HUES64 (cell line): Measurements from ENCODE around the gene CHRNA5. TPM values are rescaled to one million over a fixed set of nuclear protein-coding genes. Genes with fewer than 3 reads are reported as not detected.
A peak's percentile ranks its signal among the peaks of the same experiment; 100 is the strongest.
"Not testable (repeated sequence)": the region's sequence is repeated elsewhere in the genome, so short reads cannot be mapped to it uniquely, and the experiment has no call there.

Source experiments
- H3K27ac ChIP-seq: 2 replicates; pipeline ENCODE4 v1.7.0; 2013; ENCODE audit warnings: low read depth, low read length, inconsistent platforms
- H3K27me3 ChIP-seq: 2 replicates; pipeline ENCODE4 v1.6.1; 2013; ENCODE audit warnings: mild to moderate bottlenecking, low read length; ENCODE audit not compliant: insufficient read depth
- H3K36me3 ChIP-seq: 2 replicates; pipeline ENCODE4 v1.6.1; 2013; ENCODE audit warnings: mild to moderate bottlenecking, low read length; ENCODE audit not compliant: insufficient read depth
- H3K4me1 ChIP-seq: 2 replicates; pipeline ENCODE4 v1.6.1; 2013; ENCODE audit warnings: mild to moderate bottlenecking, low read length, moderate library complexity; ENCODE audit not compliant: insufficient read depth
- H3K4me3 ChIP-seq: 2 replicates; pipeline ENCODE4 v1.5.1; 2013; ENCODE audit warnings: mild to moderate bottlenecking, low read length, moderate library complexity
- H3K9ac ChIP-seq: 2 replicates; pipeline ENCODE4 v1.6.1; 2013; ENCODE audit warnings: mild to moderate bottlenecking, low read depth, low read length
- H3K9me3 ChIP-seq: 2 replicates; pipeline ENCODE4 v1.6.1; 2013; ENCODE audit warnings: low read depth, low read length; ENCODE audit not compliant: insufficient read depth
- WGBS: fragments of 150-250, 120-280 bp; methylation state at CpG from one replicate; pipeline ENCODE4 v1.1.7; 2013; ENCODE audit warnings: missing lambda C conversion rate; 5-methylcytosine and 5-hydroxymethylcytosine counted together
- polyA plus RNA-seq, 2 experiments: library from polyadenylated mRNA; stranded (reverse); fragments of 50-300 nt; gene quantifications; one replicate each; pipeline ENCODE4 v1.2.3, GENCODE V29; 2013

Gene CHRNA5
- polyA plus RNA-seq (2013, experiment 1 of 2) = 15.8 TPM
- 20.2 TPM for polyA plus RNA-seq (2013, experiment 2 of 2)

GRCh38 chr15:78565097-78565950 is at the start of gene CHRNA5:
CHRNA5 (plus strand) TSS chr15:78565520; CDS start chr15:78565720, 200 bp downstream.
- H3K27ac ChIP-seq = peak within 1 kb of the TSS; percentile 82; the same call in 1 of the 2 replicates

GRCh38 chr15:78520035-78520434 is 45.3 kb upstream of the CHRNA5 start:
- 94% methylated on average over 1 of the region's 3 CpGs for WGBS
- not testable (repeated sequence) for H3K4me1 ChIP-seq

More at GRCh38 chr15:78565097-78565950, at the start of gene CHRNA5:
- H3K4me3 ChIP-seq = peak within 1 kb of the TSS; percentile 88
- under 1% methylated on average over 75 of the region's 75 CpGs for WGBS
- no peaks in the 10 kb centered on the region for H3K27me3 ChIP-seq
- no peaks in the 10 kb centered on the region for H3K36me3 ChIP-seq
- H3K4me1 ChIP-seq = 0 out of 2 replicates have a peak, but pooled peaks cover 7% of the 10 kb centered on the region
- peak within 1 kb of the TSS; percentile 94 for H3K9ac ChIP-seq
- no peaks in the 10 kb centered on the region for H3K9me3 ChIP-seq

GRCh38 chr15:78524230-78524629 is 41.1 kb upstream of the CHRNA5 start:
- no peaks in the 10 kb centered on the region for H3K4me1 ChIP-seq
- H3K27me3 ChIP-seq = no peaks in the 10 kb centered on the region
- no peaks in the 10 kb centered on the region for H3K36me3 ChIP-seq
- peaks cover 8% of the 10 kb centered on the region; the same call in 1 of the 2 replicates for H3K9me3 ChIP-seq
- 88% methylated on average over 5 of the region's 5 CpGs for WGBS
- H3K9ac ChIP-seq = no peak overlapping the region
- no peak overlapping the region for H3K27ac ChIP-seq
- H3K4me3 ChIP-seq = no peak overlapping the region

More at GRCh38 chr15:78520035-78520434, 45.3 kb upstream of the CHRNA5 start:
- not testable (repeated sequence) for H3K27me3 ChIP-seq, H3K9me3 ChIP-seq, H3K4me3 ChIP-seq, H3K36me3 ChIP-seq, H3K27ac ChIP-seq, H3K9ac ChIP-seq

GRCh38 chr15:78527325-78527724 is 38.0 kb upstream of the CHRNA5 start:
- no peak overlapping the region for H3K27ac ChIP-seq
- H3K9me3 ChIP-seq = peaks cover 8% of the 10 kb centered on the region; the same call in 1 of the 2 replicates
- H3K36me3 ChIP-seq = no peaks in the 10 kb centered on the region
- H3K4me3 ChIP-seq = no peak overlapping the region
- WGBS = 87% methylated on average over 5 of the region's 5 CpGs
- H3K27me3 ChIP-seq = no peaks in the 10 kb centered on the region
- no peak overlapping the region for H3K9ac ChIP-seq
- H3K4me1 ChIP-seq = no peaks in the 10 kb centered on the region

- Histone ChIP-seq H3K4me1 (no peaks in the 10 kb centered on the region), H3K27me3 (no peaks in the 10 kb centered on the region), H3K4me3 (no peak overlapping the region), H3K36me3 (no peaks in the 10 kb centered on the region), H3K27ac (no peak overlapping the region), H3K9ac (no peak overlapping the region), H3K9me3 (no peaks in the 10 kb centered on the region)
- 68% methylated on average over 2 of the region's 2 CpGs for WGBS
Observed at GRCh38 chr15:78533331-78533730, 32.0 kb upstream of the CHRNA5 start.

GRCh38 chr15:78536134-78536533 is 29.2 kb upstream of the CHRNA5 start:
- 60% methylated on average over 1 of the region's 1 CpG for WGBS
- Histone ChIP-seq H3K4me3 (no peak overlapping the region), H3K4me1 (no peaks in the 10 kb centered on the region), H3K27ac (no peak overlapping the region), H3K9me3 (no peaks in the 10 kb centered on the region), H3K9ac (no peak overlapping the region), H3K27me3 (no peaks in the 10 kb centered on the region), H3K36me3 (no peaks in the 10 kb centered on the region)

GRCh38 chr15:78537266-78537905 is 27.9 kb upstream of the CHRNA5 start:
- Histone ChIP-seq H3K27me3 (no peaks in the 10 kb centered on the region), H3K36me3 (peaks cover 8% of the 10 kb centered on the region), H3K4me1 (peaks cover 6% of the 10 kb centered on the region; the same call in 1 of the 2 replicates), H3K27ac (no peak overlapping the region), H3K4me3 (no peak overlapping the region), H3K9me3 (no peaks in the 10 kb centered on the region), H3K9ac (no peak overlapping the region)
- WGBS = 89% methylated on average over 5 of the region's 5 CpGs

- Histone ChIP-seq H3K36me3 (peaks cover 17% of the 10 kb centered on the region), H3K4me1 (peaks cover 6% of the 10 kb centered on the region; the same call in 1 of the 2 replicates), H3K9me3 (no peaks in the 10 kb centered on the region), H3K9ac (no peak overlapping the region), H3K4me3 (no peak overlapping the region), H3K27me3 (no peaks in the 10 kb centered on the region), H3K27ac (no peak overlapping the region)
- WGBS = 75% methylated on average over 1 of the region's 1 CpG
Observed at GRCh38 chr15:78538358-78538757, 27.0 kb upstream of the CHRNA5 start.

GRCh38 chr15:78539464-78540140 is 25.7 kb upstream of the CHRNA5 start:
- H3K27me3 ChIP-seq, H3K4me1 ChIP-seq, H3K9me3 ChIP-seq: not testable (repeated sequence)
- Histone ChIP-seq H3K27ac (peak overlapping the region; percentile 82; the same call in 1 of the 2 replicates), H3K4me3 (peak overlapping the region; percentile 91), H3K9ac (peak overlapping the region; percentile 95), H3K36me3 (peaks cover 29% of the 10 kb centered on the region)
- WGBS = 83% methylated on average over 18 of the region's 18 CpGs

- 2% methylated on average over 56 of the region's 56 CpGs for WGBS
- peaks cover 36% of the 10 kb centered on the region for H3K36me3 ChIP-seq
- peak within 1 kb of the TSS; percentile 82 for H3K27ac ChIP-seq
- H3K4me1 ChIP-seq = peaks cover 6% of the 10 kb centered on the region; the same call in 1 of the 2 replicates
- no peaks in the 10 kb centered on the region for H3K27me3 ChIP-seq
- H3K9ac ChIP-seq = peak within 1 kb of the TSS; percentile 95
- no peaks in the 10 kb centered on the region for H3K9me3 ChIP-seq
- H3K4me3 ChIP-seq = peak within 1 kb of the TSS; percentile 91
Observed at GRCh38 chr15:78540141-78540870, 25.0 kb upstream of the CHRNA5 start, which contains the start of gene PSMA4. PSMA4 (plus strand) TSS chr15:78540444; CDS start chr15:78541928, 1,484 bp downstream.
